ENCODE data around the gene TGFA.
"Not testable (repeated sequence)": the region's sequence is repeated elsewhere in the genome, so short reads cannot be mapped to it uniquely, and the experiment has no call there.

Gene TGFA

GRCh38 chr2:70494293-70494886, 59.2 kb downstream of the TGFA start:
- DNase-seq: no peak

- no peak for DNase-seq
Measured at GRCh38 chr2:70490381-70490780, 63.2 kb downstream of the TGFA start.

- no peak for DNase-seq
Measured at GRCh38 chr2:70489165-70489564, 64.5 kb downstream of the TGFA start.

DNA sequence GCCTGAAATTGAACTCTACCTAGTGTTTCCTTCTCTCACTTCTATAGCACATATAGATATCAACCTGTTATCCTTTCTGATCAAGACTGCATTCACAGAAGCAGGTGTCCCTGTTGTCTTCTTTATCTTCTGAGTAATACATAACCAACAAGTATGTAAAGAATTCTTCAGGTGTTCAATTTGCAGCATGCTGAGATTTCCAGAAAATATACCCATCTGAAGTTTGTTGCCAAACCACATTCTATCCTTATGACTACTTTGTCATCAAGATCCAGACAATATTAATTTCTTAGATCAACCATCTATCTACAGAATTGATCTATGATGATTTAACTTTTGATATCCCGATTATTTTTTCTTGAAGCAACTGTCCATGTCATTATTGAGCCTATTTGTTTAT, 69.5 kb downstream of the TGFA start:
- no peak for DNase-seq

- DNase-seq: no peak
Measured at GRCh38 chr2:70482401-70482800, 71.2 kb downstream of the TGFA start.

- DNase-seq: no peak
Measured at GRCh38 chr2:70480468-70480867, 73.2 kb downstream of the TGFA start.

- no peak for DNase-seq
Measured at GRCh38 chr2:70479816-70480215, 73.8 kb downstream of the TGFA start.

DNA sequence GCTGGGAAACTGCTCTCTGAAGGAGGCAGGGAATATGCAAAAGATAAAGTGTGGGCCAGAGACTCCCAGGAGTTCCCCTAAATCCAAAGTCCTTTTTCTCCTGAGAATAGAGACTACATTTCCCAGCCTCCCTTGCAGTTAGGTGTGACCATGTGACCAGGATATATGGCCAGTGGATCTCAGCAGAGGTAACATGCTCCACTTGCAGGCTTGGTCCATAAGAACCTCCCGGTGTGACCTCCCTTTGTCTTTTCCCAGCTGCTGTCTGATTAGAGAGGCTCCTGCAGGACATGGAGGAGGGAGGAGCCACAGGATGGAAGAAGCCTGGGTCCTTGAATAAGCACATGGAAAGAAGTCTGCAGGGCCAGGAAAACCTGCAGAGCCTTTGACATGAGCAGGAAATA, 76.2 kb downstream of the TGFA start:
- no peak for DNase-seq

DNA sequence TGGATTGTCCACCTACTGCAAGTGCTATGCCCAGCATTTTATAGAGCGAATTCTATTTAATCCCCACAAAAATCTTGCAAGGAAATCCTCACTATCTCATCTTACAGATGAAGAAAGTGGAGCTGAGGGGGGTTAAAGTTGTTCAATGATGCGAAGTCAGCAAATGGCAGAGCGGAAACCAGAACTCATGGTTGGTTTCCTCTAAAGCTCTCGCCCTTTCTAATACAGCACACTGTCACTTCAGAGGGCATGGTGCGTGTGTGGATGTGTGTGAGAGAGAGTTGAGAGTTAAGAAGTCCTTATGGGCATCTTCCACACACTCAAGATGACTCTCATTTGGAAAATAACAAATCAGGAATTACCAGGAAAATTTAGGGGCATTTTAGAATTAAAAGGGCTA, 78.4 kb downstream of the TGFA start:
- DNase-seq: no peak

DNA sequence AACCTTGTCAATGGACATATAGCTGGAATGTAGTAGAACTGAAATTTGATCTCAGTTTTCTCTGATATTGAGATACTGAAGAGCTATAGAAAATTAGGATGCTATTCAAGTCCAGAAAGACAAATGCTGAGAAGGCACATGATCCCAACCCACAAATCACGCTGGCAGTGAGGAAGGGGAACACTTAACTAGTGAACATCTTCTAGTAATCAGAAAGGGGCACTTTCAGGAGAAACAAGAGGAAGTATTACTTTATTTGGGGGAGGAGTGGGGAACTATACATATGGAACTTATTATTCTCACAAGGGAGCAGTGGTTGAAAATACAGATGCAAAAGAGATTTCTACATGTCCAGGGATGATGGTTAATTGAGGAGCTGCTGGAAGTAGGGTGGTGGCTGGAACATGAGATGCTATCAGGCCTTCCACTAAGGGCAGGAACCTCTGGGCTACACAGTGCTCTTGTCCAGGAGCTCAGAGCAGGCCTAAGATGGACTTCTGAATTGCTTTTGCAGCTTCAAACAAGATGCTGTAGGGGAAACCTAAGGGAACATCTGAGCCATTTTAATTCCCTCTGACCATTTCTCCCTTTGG, 79.3 kb downstream of the TGFA start:
- no peak for DNase-seq

GRCh38 chr2:70473101-70473722, 80.4 kb downstream of the TGFA start:
- DNase-seq: no peak

DNA sequence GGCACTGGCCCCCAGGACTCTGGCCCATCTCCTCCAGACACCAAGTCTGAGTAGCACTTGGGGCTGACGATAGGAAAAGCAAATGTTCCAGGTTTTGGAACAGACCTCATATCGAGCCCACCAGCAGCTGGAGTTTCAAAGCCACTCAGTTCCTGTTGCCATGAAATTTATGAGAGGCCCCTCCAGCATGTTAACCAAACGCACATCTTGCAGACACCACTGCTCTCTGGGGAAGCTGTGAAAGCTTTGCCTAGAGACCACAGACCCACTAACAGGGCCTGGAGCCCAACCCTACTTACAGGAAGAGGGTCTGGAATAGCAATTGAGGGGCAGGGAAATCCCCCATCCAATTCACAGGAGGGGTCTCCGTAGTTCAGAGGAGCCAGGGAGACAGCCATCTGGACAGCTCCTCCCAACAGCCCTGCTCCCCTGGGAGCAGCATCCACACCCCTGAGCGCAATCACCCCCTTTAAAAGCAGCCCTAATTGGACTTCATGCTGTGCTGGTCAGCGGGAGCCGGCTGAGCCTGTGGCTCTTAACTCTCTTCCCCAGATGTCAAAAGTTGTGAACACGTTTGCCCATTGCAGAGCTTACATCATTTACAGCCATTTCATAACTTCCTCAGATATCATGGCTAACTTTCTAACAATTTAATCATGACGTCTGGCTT, 81.3 kb downstream of the TGFA start:
- no peak for DNase-seq

GRCh38 chr2:70471129-70471528, 82.5 kb downstream of the TGFA start:
- DNase-seq: peak; percentile 24

DNA sequence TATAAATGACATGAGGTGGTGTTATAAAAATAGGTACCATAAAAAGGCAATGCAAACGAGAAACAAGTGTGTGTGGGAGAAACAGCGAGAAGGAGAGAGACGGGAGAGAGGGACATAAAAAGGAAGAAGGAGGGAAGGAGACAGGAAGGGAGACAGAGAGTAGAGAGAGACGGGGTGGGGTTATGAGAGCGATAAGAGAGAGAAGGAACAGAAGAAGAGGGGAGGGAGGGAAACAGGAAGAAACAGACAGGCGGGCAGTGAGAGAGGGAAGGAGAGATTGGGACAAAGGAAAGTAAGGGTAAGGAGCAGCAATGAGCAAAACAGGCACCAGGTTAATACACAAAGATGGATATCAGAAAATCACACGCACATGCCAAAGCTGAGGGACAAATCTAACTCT, 83.7 kb downstream of the TGFA start:
- DNase-seq: no peak

DNA sequence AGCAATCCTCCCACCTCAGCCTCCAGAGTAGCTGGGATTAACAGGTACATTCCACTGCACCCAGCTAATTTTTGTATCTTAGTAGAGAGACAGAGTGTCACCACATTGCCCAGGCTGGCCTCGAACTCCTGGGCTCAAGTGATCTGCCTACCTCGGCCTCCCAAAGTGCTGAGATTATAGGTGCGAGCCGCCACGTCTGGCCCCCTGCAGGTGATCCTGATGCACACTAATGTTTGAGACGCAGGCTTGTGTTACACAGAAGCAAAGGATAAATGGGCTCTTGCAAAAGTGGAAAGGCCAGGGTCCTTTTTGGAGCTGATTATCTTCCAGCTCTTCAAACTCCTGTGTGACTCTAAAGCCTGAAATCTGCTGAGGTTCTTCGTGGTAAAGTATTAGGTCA, 84.2 kb downstream of the TGFA start:
- no peak for DNase-seq

DNA sequence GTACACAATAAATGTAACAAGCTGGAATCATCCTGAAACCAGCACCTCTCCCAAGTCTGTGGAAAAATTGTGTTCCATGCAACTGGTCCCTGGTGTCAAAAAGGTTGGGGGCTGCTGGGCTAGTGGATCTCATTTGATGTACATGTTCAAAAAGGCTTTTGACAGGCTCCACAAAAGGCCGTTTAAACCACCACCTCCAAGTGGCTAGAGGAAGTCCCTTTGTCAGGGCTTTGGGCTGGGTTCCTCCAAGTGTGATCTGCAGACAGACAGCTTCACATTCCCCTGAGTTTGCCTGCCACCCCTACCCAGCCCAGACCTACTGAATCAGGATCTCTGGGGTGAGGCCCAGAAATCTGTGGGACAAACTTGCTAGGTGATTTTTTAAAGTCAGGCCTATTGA, 84.7 kb downstream of the TGFA start:
- no peak for DNase-seq

DNA sequence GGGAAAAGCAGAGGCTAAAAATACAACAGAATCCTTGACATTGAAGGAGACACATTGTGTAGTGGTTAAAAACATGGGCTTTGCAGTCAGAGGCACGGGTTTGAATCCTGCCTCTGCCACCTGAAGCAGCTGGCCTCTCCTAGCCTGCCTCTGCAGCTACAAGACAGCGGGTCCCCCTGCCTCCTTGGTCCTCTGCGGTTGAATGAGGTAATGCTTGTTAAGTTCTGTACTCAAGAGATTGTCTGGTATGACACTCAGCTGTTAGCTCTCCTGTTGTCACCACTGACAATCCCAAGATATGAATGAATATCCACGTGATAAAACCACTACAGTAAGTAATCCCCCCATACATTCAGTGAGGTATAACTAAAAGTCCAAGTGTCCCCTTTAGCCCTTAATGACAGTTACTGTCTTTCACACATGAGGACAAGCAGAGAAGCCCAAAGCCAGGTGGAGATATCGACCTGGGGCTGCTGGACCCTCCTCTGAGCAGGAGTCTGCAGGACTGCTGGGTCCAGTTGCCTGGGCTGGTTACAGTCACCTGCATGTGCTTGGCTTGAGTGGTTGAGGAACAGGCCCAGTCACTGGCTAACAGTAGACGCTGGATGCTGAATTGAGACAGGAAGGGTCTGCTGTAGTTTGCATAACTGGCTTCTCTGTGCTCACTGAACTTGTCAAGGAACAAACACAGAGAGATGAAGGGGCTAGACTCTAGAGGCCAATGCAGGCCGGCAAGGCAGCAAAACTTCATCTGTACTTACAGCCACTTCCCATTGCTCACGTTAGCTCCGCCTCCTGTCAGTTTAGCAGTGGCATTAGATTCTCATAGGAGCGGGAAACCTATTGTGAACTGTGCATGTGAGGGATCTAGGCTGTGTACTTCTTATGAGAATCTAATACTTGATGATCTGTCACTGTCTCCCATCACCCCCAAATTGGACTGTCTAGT, 85.5 kb downstream of the TGFA start:
- DNase-seq: no peak

- DNase-seq: no peak
Measured at GRCh38 chr2:70467237-70467636, 86.4 kb downstream of the TGFA start.

DNA sequence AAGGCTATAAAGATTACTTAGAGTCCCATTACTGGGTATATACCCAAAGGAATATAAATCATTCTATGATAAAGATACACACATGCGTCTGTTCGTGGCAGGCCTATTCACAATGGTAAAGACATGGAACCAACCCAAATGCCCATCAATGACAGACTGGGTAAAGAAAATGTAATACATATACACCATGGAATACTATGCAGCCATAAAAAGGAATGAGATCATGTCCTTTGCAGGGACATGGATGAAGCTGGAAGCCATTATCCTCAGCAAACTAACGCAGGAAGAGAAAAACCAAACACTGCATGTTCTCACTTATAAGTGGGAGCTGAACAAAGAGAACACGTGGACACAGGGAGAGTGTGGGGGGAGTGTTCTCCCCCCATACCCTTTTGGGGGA, 87.0 kb downstream of the TGFA start:
- not testable (repeated sequence) for DNase-seq

DNA sequence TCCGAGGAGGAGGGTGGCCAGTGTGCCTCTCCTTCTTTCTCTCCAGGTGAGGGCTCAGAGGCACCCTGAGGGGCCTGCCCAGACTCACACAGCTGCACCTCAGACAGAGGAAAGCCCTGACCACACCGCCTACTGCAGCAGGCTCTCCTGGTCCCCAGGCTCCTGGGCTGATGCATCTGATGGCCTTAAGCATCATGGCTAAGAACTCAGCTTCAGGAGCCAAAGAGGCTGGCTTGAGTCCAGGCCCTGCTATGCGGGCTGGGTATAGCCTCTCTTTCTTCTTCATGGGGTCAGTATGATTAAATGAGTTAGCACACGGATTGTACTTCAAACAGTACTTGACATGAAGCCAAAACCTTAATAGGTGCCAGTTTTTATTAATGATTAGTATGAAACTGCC, 89.6 kb downstream of the TGFA start:
- DNase-seq: no peak

DNA sequence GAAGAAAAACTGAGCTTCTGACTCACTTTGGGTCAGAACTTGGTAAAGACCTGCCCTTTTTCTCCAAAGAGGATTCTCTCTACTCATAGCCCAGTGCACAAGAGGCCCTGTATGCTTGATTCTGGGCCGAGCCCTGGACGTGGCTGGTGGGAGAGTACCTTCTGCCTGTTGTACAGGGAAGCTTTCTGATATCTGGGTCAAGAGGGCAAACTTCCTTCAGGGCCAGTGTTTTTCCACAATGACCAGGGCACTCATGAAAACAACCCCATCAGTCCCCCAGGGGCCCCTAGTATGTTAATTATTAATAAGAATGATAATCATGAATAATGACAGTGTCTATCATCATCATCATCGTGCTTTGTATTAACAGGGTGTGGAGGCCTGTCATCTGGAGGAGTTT, 90.0 kb downstream of the TGFA start:
- DNase-seq: no peak

GRCh38 chr2:70461981-70462876, 91.4 kb downstream of the TGFA start:
- no peak for DNase-seq
